ENCODE data around the gene GALNS.
"Not testable (repeated sequence)": the region's sequence is repeated elsewhere in the genome, so short reads cannot be mapped to it uniquely, and the experiment has no call there.

The GALNS gene

GRCh38 chr16:88799569-88800276 is 57.0 kb downstream of the GALNS start:
- peak in 1 of 2 donors; percentile 93 for DNase-seq

- DNase-seq, result no peak
Observed at GRCh38 chr16:88798772-88799455, 57.8 kb downstream of the GALNS start.

GRCh38 chr16:88798073-88798472 is 58.7 kb downstream of the GALNS start:
- no peak for DNase-seq

GRCh38 chr16:88796278-88796677 is 60.5 kb downstream of the GALNS start:
- no peak for DNase-seq

DNA sequence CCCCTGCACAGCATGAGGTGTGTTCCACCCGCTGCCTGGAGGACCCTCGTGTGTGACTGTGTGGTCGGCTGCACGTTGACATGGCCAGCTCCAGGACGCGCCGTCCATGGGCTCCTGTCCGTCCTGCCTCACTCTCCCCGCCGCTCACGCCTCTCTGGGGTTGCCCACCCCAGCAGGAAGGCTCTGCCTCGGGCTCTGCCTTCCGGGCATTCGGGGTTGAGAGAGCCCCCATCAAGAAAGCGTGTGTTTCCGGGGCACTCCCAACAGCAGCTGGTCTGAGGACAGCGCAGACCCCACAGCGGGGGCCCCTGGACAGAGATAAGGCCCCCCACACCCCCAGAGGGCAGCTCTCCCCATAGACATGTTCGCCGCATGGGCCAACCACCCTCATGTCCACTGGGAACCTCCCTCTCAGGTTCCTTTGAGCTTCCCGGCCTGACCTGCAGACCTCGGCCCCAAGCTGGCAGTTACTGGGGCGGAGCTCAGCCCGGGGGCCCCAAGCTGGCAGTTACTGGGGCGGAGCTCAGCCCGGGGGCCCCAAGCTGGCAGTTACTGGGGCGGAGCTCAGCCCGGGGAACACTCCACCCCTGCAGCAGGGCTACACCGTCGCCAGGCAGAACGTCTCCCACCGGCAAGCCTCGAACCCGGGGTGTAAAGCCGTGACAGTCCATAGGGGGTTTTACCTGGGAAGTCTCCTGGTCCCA is 63.3 kb downstream of the GALNS start:
- DNase-seq, result no peak

DNA sequence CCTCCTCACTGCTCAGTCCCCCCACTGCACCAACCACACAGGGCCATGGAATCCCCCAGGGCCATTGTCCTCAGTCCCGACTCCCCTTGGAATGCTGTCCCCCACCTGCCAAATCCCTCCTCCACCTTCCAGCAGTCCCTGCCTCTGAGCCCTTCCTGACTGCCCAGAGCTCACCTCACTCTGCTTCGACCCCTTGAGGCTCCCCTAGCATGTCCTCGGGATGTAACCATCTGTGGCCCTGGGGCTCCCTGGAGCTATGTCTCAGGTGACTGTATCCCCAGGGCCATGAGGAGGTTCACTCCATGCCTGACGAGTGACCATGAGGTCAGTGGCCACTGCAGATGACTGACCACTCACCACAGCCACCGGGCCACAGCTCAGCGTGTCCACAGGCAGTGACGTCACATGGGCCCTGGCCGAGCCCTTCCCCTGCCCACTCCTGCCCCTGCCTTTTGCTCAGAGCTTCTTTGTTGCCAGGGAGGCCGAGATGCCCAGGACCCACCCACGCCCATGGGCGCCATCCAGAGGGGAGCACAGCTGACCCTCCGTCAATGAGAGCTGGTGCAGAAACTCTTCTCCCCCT is 64.0 kb downstream of the GALNS start:
- DNase-seq, result no peak

DNA sequence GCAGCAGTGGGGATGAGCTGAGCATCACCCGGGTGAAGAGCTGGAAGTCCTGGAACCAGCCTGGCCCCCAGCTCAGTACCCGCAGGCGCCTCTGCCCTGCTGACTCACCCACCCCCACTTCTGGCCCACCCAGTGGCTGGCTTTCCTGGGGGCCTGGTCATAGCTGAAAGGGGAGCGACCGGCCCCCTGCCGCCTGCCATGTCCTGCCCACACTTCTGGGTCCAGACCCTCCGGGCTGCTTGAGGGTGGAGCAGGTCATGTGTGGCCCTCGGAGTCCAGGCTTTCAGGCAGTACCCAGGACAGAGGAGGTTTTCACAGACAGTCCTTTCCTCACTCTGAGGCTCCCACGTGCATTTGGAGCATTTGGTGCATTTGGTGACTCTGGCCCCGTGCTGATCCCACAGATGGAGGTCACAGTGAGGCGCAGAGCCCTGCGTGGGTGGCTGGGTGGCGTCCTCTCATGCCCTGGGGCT is 64.6 kb downstream of the GALNS start:
- DNase-seq, result no peak

DNA sequence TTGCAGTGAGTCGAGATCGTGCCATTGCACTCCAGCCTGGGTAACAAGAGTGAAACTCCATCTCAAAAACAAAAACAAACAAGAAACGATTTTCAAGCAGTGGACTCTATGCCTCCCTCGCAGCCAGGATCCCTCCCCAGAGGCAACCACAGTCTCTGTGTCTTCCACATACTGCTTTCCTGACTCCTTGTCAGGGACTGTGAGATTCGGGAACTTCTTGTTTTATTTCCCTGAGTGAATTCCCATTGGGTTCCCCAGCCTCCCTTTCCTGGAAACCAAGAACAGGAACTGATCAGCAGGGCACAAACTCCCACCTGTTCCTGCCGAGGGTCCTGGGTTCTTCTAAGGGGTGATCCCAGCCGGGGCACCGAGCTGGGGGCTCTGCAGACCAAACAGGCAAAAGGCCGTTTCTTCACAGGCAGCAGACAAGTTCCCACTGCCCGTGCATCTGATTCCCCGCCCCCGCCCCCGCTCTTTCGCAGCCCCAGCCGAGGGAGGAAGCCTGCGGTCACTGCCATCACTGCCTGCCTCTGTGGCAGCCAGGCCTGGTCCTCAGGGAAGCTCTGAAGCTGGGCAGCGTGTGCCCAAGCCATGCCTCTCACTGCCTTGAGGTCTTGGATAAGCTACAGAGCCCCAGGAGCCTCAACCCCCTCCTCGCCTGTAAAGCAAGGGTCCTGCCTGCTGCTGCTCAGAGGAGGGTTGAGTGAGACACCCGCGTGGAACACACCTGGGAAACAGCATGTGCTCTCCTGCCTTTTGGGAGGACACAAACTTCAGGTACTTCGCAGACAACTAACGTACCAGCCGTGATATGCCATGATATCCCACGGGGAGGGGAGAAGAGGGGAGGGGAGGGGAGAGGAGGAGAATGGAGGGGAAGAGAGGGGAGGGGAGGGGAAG is 66.2 kb downstream of the GALNS start:
- DNase-seq, result peak; percentile 59 to 72

- DNase-seq, result peak in 1 of 2 donors; percentile 81
Observed at GRCh38 chr16:88789594-88789993, 67.2 kb downstream of the GALNS start.

DNA sequence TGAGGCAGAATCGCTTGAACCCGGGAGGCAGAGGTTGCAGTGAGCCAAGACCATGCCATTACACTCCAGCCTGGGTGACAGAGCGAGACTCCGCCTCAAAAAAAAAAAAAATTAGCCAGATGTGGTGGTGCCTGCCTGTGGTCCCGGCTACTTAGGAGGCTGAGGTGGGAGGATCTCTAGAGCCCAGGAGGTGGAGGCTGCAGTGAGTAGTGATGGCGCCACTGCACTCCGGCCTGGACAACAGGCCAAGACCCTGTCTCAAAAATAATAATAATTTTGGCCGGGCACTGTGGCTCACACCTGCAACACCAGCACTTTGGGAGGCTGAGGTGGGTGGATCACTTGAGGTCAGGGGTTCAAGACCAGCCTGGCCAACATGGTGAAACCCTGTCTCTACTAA is 68.0 kb downstream of the GALNS start:
- not testable (repeated sequence) for DNase-seq

GRCh38 chr16:88787579-88788314 is 69.0 kb downstream of the GALNS start:
- no peak for DNase-seq

DNA sequence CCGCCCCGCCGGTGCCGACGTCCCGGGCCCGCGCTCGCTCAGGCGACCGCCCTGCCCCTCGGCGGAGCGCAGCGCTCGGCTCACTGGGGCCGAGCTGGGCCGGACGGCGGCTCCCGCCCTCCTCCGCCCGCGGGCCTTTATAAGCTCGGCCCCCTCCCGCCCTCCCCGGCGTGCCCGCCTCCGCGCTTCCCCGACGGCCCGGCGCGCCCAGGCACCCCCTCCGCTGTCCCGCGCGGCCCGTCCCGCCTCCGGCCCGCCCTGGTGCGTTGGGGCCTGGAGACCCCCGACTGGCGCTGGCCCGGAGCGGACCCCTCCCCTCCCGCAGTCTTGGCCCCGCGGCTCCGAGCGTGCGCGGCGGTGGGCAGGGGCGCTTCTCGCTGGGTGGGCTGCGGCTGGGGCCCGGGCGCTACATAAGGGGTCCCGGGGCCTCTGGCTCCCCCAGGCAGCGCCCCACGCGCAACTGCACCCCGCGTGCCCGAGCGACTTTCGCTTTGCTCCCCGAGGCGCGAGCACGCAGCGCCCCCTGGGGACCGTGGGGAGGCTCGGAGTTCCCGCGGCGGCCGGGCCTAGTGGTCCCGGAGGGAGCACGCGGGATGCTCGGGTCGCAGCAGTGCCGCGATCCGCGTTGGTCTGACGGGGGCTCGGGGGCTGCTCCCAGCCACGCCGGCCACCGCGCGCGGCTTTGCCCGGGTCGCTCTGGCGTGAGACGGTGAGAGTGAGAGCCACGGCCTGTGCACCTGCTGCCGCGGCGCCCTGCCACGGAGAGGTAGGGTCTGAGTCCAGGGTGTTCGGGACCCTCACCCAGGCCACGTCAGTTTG is 71.4 kb downstream of the GALNS start, which contains the start of gene PIEZO1:
Gene PIEZO1 (minus strand): TSS at position 115 of the 819 bp plus-strand sequence. CDS start 256 bp downstream, outside the sequence.
- DNase-seq, result peak; percentile 58 to 61

DNA sequence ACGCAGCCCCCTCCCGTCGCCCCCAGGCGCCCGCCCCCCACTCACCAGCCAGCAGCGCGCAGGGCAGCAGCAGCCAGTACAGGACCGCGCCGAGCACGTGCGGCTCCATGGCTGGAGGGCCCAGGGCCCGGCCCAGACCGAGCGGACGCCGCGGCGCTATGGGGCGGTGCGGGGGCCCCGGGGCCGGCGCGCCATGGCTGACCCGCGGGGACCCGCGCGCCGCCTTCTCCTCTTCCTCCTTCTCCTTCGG is 72.0 kb downstream of the GALNS start:
- DNase-seq, result peak in 1 of 2 donors; percentile 48

DNA sequence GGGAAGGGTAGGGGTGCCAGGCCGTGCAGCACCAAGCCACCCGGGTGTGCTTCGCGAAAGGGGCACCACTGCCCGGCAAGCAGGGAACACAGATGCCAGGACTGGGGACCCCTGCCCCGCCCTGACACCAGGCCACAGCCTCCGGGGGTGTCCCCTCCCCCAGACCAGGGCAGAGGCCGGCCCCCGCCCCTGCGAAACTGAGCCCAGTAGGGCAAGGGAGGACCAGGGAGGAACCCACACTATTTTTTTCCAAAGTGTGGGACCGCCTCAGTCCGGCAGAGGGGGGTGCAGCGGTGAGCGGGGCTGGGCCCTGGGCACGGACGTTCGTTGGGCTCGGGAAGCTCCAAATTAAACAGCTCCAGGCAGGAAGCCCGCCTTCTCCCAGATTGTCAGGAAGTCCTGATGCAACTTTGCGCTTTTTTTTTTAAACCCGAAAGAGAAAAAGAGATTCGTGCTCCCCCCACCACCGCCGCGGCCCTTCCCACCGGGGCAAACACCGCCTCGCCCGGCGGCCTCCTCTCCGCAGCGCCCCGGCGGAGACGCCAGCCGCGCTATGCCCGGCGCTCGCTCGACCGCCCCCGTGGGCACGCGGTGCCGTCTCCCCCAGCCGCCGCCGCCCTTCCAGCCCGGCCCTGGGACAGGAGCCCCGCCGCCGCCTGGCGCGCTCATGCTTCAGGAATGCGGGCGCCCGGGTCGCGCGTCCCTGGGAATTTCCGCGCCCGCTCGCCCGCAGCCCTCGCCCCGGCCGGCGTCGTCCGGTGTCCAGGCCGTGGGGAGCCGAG is 72.5 kb downstream of the GALNS start:
- DNase-seq, result peak in 1 of 2 donors; percentile 13

GRCh38 chr16:88783391-88784073 is 73.2 kb downstream of the GALNS start:
- no peak for DNase-seq

GRCh38 chr16:88782454-88783390 is 74.0 kb downstream of the GALNS start:
- peak; percentile 39 to 52 for DNase-seq

DNA sequence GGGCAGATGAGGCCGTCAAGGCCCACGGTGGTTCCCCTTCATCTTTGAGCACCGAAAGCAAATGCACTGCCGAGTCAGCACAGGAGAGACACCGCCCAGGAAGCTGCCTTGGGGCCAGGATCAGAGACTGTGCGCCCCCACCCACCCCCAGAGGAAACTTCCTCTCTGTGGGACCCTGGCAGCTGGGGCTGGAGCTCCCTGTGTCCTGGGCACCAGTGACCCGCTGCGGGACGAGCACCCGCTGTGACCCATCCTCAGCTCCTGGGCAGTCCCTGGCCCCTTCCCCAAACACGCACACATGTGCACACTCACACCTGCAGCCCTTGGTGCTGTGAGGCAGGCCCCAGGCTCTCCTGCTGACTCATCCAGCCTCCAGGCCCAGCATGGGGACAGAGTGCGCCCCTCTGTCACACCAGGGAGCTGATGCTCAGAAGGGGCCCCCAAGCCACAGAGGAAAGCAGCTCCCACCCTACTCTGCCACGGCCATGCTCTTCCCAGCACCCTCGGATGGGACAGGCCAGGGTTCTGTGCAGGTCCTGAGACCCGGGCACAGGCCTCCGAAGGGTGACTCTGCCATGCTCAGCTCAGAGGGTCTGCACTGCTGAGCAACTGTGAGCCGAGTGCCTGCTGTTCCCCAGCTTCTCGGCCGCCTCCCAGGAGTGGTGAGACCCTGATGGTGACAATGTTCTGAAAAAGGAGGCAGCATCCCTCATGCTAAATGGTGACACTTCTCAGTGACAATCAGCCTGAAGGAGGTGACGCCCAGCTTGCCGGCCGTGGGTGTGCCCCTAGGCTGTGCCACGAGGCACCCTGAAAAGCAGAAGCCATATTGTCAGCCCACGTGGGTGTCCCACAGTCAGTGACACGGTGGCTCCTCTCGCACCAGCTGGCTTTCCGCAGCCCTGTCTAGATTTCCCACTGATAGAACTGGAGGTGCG is 75.3 kb downstream of the GALNS start:
- peak; percentile 14 to 38 for DNase-seq
